B cell (primary cell): ENCODE results near the gene GSTA1. TPM values are rescaled to one million over a fixed set of nuclear protein-coding genes. Genes with fewer than 3 reads are reported as not detected.
"Not testable (repeated sequence)": the region's sequence is repeated elsewhere in the genome, so short reads cannot be mapped to it uniquely, and the experiment has no call there.

Experiments used
- ATAC-seq: fragments of 200-7000 bp; cut with Tn5 transposase; one replicate; pipeline ENCODE4 v1.10.0; 2021; ENCODE audit warnings: low read depth, mild to moderate bottlenecking, moderate number of reproducible peaks, moderate library complexity
- CTCF ChIA-PET: fragments of 350-600 bp; sonication (Branson Sonifier 250); formaldehyde crosslinking; loops from one replicate; lab custom pipeline; 2021; ENCODE audit warnings: antibody characterized with exemption, inconsistent platforms; lab: Charles Lee
- POLR2A ChIA-PET: fragments of 350-600 bp; sonication (Branson Sonifier 250); formaldehyde crosslinking; loops from one replicate; lab custom pipeline; 2021; ENCODE audit warnings: antibody characterized with exemption; lab: Charles Lee
- DNase-seq: peaks from one replicate; pipeline ENCODE4 v3.0.0; 2013
- H2AFZ ChIP-seq: 2 replicates; pipeline ENCODE4 v1.6.1; 2012; ENCODE audit warnings: mild to moderate bottlenecking, low read depth, low read length; ENCODE audit not compliant: insufficient read depth, poor library complexity, severe bottlenecking
- H3K27ac ChIP-seq, 2 donors: 1 replicate in 1 of 2; 2 replicates in 1 of 2; pipeline ENCODE4 v1.5.1; 2012 to 2013; ENCODE audit warnings: low read length in 2 of 2, mild to moderate bottlenecking in 2 of 2, moderate library complexity in 1 of 2
- H3K27me3 ChIP-seq, 4 experiments: fragments of 200-600 bp in 1 of 4; sonication (generic) in 1 of 4; replicated peaks in 1 of 4; 1 replicate in 2 of 4; 2 replicates in 2 of 4; pipeline versions ENCODE4 v1.6.1 to v1.7.0; 2013 to 2016; ENCODE audit warnings: low read length in 3 of 4, mild to moderate bottlenecking in 2 of 4, mixed read lengths in 1 of 4, moderate library complexity in 1 of 4; ENCODE audit not compliant: insufficient read depth in 4 of 4, control insufficient read depth in 3 of 4; ENCODE audit errors: control extremely low read depth in 1 of 4
- H3K36me3 ChIP-seq, 2 experiments: replicated peaks in 1 of 2; 1 replicate in 1 of 2; 2 replicates in 1 of 2; pipeline versions ENCODE4 v1.6.1 to v1.7.1; 2013; ENCODE audit warnings: low read length in 1 of 2; ENCODE audit not compliant: insufficient read depth in 2 of 2, control insufficient read depth in 1 of 2; ENCODE audit errors: control extremely low read depth in 1 of 2, extremely low read depth in 1 of 2
- H3K4me1 ChIP-seq, 2 donors: fragments of 200-600 bp in 1 of 2; sonication (generic) in 1 of 2; 1 replicate in 1 of 2; 2 replicates in 1 of 2; pipeline versions ENCODE4 v1.5.1 to v1.6.1; 2013 to 2017; ENCODE audit warnings: low read length in 2 of 2; ENCODE audit not compliant: control insufficient read depth in 2 of 2, insufficient read depth in 2 of 2
- H3K4me2 ChIP-seq: replicated peaks from 2 replicates; pipeline ENCODE3; 2012; ENCODE audit warnings: mild to moderate bottlenecking, low read depth, low read length; ENCODE audit not compliant: poor library complexity, severe bottlenecking
- H3K4me3 ChIP-seq, 5 experiments: fragments of 200-600 bp in 1 of 5; sonication (generic) in 1 of 5; 1 replicate in 3 of 5; 2 replicates in 2 of 5; pipeline versions ENCODE4 v1.5.1 to v1.7.0; 2011 to 2016; ENCODE audit warnings: low read length in 4 of 5, mild to moderate bottlenecking in 4 of 5, low read depth in 2 of 5, control low read depth in 1 of 5, moderate library complexity in 1 of 5; ENCODE audit not compliant: insufficient read depth in 1 of 5; ENCODE audit errors: control extremely low read depth in 1 of 5, extremely low read depth in 1 of 5
- H3K79me2 ChIP-seq: fragments of 200-600 bp; sonication (generic); one replicate; pipeline ENCODE4 v1.6.0; 2016; ENCODE audit warnings: low read length; ENCODE audit not compliant: control insufficient read depth, insufficient read depth
- H3K9ac ChIP-seq: fragments of 200-600 bp; sonication (generic); 2 replicates; pipeline ENCODE4 v1.6.1; 2017; ENCODE audit warnings: mild to moderate bottlenecking, low read length, moderate library complexity
- H3K9me3 ChIP-seq, 3 donors: one replicate each; pipeline versions ENCODE4 v1.6.1 to v1.7.1; 2013; ENCODE audit warnings: low read length in 2 of 3; ENCODE audit not compliant: control insufficient read depth in 2 of 3, insufficient read depth in 1 of 3; ENCODE audit errors: control extremely low read depth in 1 of 3
- H4K20me1 ChIP-seq: 2 replicates; pipeline ENCODE4 v1.6.0; 2012; ENCODE audit warnings: mild to moderate bottlenecking, low read length; ENCODE audit not compliant: insufficient read depth, control insufficient read depth, poor library complexity, severe bottlenecking
- H3K27ac Mint-ChIP-seq: one replicate; pipeline ENCODE4 v1.8.0; 2021; ENCODE audit warnings: mixed read lengths
- H3K27me3 Mint-ChIP-seq: one replicate; pipeline ENCODE4 v1.8.0; 2021; ENCODE audit warnings: mixed read lengths
- H3K4me1 Mint-ChIP-seq: one replicate; pipeline ENCODE4 v1.8.0; 2021; ENCODE audit warnings: mixed read lengths
- H3K4me3 Mint-ChIP-seq: one replicate; pipeline ENCODE4 v1.8.0; 2021; ENCODE audit warnings: mixed read lengths
- H3K9me3 Mint-ChIP-seq: one replicate; pipeline ENCODE4 v1.8.0; 2022; ENCODE audit warnings: mixed read lengths; ENCODE audit not compliant: insufficient read depth
- EZH2 ChIP-seq: IDR thresholded peaks from 2 replicates; pipeline ENCODE4 v1.6.1; 2012; ENCODE audit warnings: borderline replicate concordance, low read depth, mild to moderate bottlenecking, moderate library complexity, low read length; ENCODE audit not compliant: insufficient read depth, poor library complexity, severe bottlenecking
- WGBS: methylation state at CpG from one replicate; pipeline ENCODE4 v1.1.5; 2013; ENCODE audit warnings: missing lambda C conversion rate; ENCODE audit not compliant: insufficient coverage; 5-methylcytosine and 5-hydroxymethylcytosine counted together
- intact Hi-C: fragments of 100-400 bp; cut with micrococcal nuclease; formaldehyde crosslinking; loops from one replicate; pipeline ENCODE4 v1.10.0; 2022
- polyA plus RNA-seq: library from polyadenylated mRNA; depleted of rRNA; stranded (reverse); fragments of >200 nt; gene quantifications from 2 replicates; pipeline ENCODE4 v1.2.3, GENCODE V29; 2012
- total RNA-seq, 2 donors: library from RNA; stranded (reverse); fragments of 120-200 nt in 1 of 2; gene quantifications; 1 replicate in 1 of 2; 2 replicates in 1 of 2; pipeline versions ENCODE4 v1.2.3 to v1.2.4, GENCODE V29; 2013 to 2022
- TF ChIP-seq, protein P1 (sequence below): fragments of 200-600 bp; IDR thresholded peaks from one replicate; pipeline ENCODE4 v1.8.0; 2022; ENCODE audit warnings: antibody characterized with exemption, mild to moderate bottlenecking

The GSTA1 gene
- total and polyA plus RNA-seq, 2 donors (not counting 1 experiment from before 2014, with no cell fraction given): not detected

DNA sequence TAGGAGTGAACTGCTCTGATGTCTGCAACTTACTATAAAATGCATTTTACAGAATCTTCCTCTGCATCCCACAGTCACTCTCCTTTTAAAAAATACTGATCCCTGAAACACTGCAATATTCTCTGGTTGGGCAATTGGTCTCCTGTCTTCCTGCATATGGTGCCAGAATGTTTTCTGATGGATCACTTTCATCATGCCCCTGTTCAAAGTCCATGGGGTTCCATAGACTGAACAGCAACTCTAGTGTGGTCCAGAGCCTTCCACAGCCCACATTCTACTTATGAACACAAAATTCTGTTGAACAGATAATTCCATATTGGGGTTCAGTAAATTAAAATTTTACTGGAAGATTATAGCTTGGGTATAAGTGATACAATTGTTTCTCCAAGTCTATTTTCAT lies 51.3 kb downstream of the GSTA1 start:
- H3K4me3 Mint-ChIP-seq: no peak overlapping the region
- ATAC-seq: no peak

DNA sequence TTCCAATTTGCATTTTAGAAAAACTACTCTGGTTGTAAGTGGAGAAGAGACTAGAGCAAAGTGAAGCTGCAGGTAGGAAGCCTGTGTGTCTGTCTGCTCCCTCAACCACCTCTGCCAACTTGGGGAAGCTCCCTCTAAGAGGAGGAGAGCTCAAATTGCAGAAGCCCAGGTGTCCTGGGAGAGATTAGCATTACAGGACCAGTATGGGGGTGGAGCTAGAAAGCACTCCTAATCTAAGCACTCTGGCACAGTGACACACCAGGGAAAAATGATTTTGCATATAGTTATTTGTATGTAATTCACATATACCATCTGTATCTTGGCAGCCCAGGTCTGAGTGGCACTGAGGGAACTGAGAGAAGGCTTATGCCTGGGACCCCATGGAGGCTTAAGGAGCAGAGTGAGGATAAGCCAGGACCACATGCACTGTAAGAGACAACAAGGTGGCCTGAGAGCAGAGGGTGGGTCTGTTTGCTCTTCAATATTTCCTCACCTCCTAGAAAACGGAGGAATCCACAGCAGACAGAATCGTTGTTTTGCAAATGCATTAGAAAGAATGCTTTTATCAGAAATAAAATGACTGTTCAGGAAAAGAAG lies 54.0 kb downstream of the GSTA1 start:
- no CpG with 5 or more reads among the region's 2 CpGs for WGBS
- Histone ChIP-seq H3K4me2 (no peak overlapping the region), H4K20me1 (no peaks in the 10 kb centered on the region), H2AFZ (no peak overlapping the region), H3K36me3 (no peaks in the 10 kb centered on the region), H3K27ac (no peak overlapping the region), H3K79me2 (no peaks in the 10 kb centered on the region), H3K9ac (no peak overlapping the region), H3K9me3 (peaks cover 0 to 11% (median 0%) of the 10 kb centered on the region in 3 donors), H3K27me3 (peaks cover 0 to 2% (median 0%) of the 10 kb centered on the region in 4 experiments), H3K4me1 (no peaks in the 10 kb centered on the region), H3K4me3 (no peak overlapping the region)
- H3K4me1 Mint-ChIP-seq: no peaks in the 10 kb centered on the region
- H3K27ac Mint-ChIP-seq: no peak overlapping the region
- intact Hi-C loops: no loop called here
- H3K9me3 Mint-ChIP-seq: no peaks in the 10 kb centered on the region
- no peak for ATAC-seq
- no peak overlapping the region for H3K4me3 Mint-ChIP-seq
- TF ChIP-seq EZH2: no peak
- TF ChIP-seq, protein P1, sequence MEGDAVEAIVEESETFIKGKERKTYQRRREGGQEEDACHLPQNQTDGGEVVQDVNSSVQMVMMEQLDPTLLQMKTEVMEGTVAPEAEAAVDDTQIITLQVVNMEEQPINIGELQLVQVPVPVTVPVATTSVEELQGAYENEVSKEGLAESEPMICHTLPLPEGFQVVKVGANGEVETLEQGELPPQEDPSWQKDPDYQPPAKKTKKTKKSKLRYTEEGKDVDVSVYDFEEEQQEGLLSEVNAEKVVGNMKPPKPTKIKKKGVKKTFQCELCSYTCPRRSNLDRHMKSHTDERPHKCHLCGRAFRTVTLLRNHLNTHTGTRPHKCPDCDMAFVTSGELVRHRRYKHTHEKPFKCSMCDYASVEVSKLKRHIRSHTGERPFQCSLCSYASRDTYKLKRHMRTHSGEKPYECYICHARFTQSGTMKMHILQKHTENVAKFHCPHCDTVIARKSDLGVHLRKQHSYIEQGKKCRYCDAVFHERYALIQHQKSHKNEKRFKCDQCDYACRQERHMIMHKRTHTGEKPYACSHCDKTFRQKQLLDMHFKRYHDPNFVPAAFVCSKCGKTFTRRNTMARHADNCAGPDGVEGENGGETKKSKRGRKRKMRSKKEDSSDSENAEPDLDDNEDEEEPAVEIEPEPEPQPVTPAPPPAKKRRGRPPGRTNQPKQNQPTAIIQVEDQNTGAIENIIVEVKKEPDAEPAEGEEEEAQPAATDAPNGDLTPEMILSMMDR: no peak
- peaks cover 20% of the 10 kb centered on the region for H3K27me3 Mint-ChIP-seq
- POLR2A ChIA-PET: no interaction called here
- no peak for DNase-seq
- CTCF ChIA-PET: no interaction called here

More for the DNA sequence above, 51.3 kb downstream of the GSTA1 start:
- TF ChIP-seq, protein P1: no peak
- TF ChIP-seq EZH2: no peak
- H3K4me3 ChIP-seq: no peak overlapping the region
- Mint-ChIP-seq H3K27me3 (peaks cover 27% of the 10 kb centered on the region), H3K4me1 (no peaks in the 10 kb centered on the region), H3K27ac (no peak overlapping the region), H3K9me3 (no peaks in the 10 kb centered on the region)
- intact Hi-C loops: no loop called here
- no peaks in the 10 kb centered on the region for H3K4me1 ChIP-seq
- CTCF ChIA-PET: no interaction called here
- no peak overlapping the region for H2AFZ ChIP-seq
- peaks cover 0 to 2% (median 0%) of the 10 kb centered on the region in 4 experiments for H3K27me3 ChIP-seq
- no peaks in the 10 kb centered on the region for H3K36me3 ChIP-seq
- peaks cover 0 to 11% (median 0%) of the 10 kb centered on the region in 3 donors for H3K9me3 ChIP-seq
- POLR2A ChIA-PET: no interaction called here
- no peak overlapping the region for H3K27ac ChIP-seq
- no peak overlapping the region for H3K4me2 ChIP-seq
- no peaks in the 10 kb centered on the region for H3K79me2 ChIP-seq
- no peaks in the 10 kb centered on the region for H4K20me1 ChIP-seq
- no peak for DNase-seq
- H3K9ac ChIP-seq: no peak overlapping the region

- H4K20me1 ChIP-seq, H3K36me3 ChIP-seq, H3K9ac ChIP-seq, H3K4me2 ChIP-seq, H3K27ac ChIP-seq, H3K9me3 Mint-ChIP-seq, H3K27ac Mint-ChIP-seq, ATAC-seq, CTCF ChIA-PET, H3K27me3 ChIP-seq, POLR2A ChIA-PET, DNase-seq, H2AFZ ChIP-seq, intact Hi-C loops, H3K79me2 ChIP-seq, H3K4me3 ChIP-seq, H3K4me1 Mint-ChIP-seq, H3K4me1 ChIP-seq, H3K4me3 Mint-ChIP-seq: not testable (repeated sequence)
- 83% methylated on average over 1 of the region's 3 CpGs for WGBS
- H3K27me3 Mint-ChIP-seq: peaks cover 25% of the 10 kb centered on the region
- peaks cover 0 to 11% (median 0%) of the 10 kb centered on the region in 3 donors for H3K9me3 ChIP-seq
These were observed 56.3 kb downstream of the GSTA1 start for GRCh38 chr6:52747301-52747700.
